ENCODE measurements around the gene ABO. TPM values are rescaled to one million over a fixed set of nuclear protein-coding genes. Genes with fewer than 3 reads are reported as not detected.

Gene ABO
- total and polyA plus RNA-seq, 9 of the 15 experiments (the other 6 are each of a cell fraction or from before 2014, with no cell fraction given), result 5.0 to 21.9 (median 11.9) TPM

GRCh38 chr9:133274236-133275104, 531 bp downstream of the ABO start (continued):
- TF ChIP-seq, protein P1, sequence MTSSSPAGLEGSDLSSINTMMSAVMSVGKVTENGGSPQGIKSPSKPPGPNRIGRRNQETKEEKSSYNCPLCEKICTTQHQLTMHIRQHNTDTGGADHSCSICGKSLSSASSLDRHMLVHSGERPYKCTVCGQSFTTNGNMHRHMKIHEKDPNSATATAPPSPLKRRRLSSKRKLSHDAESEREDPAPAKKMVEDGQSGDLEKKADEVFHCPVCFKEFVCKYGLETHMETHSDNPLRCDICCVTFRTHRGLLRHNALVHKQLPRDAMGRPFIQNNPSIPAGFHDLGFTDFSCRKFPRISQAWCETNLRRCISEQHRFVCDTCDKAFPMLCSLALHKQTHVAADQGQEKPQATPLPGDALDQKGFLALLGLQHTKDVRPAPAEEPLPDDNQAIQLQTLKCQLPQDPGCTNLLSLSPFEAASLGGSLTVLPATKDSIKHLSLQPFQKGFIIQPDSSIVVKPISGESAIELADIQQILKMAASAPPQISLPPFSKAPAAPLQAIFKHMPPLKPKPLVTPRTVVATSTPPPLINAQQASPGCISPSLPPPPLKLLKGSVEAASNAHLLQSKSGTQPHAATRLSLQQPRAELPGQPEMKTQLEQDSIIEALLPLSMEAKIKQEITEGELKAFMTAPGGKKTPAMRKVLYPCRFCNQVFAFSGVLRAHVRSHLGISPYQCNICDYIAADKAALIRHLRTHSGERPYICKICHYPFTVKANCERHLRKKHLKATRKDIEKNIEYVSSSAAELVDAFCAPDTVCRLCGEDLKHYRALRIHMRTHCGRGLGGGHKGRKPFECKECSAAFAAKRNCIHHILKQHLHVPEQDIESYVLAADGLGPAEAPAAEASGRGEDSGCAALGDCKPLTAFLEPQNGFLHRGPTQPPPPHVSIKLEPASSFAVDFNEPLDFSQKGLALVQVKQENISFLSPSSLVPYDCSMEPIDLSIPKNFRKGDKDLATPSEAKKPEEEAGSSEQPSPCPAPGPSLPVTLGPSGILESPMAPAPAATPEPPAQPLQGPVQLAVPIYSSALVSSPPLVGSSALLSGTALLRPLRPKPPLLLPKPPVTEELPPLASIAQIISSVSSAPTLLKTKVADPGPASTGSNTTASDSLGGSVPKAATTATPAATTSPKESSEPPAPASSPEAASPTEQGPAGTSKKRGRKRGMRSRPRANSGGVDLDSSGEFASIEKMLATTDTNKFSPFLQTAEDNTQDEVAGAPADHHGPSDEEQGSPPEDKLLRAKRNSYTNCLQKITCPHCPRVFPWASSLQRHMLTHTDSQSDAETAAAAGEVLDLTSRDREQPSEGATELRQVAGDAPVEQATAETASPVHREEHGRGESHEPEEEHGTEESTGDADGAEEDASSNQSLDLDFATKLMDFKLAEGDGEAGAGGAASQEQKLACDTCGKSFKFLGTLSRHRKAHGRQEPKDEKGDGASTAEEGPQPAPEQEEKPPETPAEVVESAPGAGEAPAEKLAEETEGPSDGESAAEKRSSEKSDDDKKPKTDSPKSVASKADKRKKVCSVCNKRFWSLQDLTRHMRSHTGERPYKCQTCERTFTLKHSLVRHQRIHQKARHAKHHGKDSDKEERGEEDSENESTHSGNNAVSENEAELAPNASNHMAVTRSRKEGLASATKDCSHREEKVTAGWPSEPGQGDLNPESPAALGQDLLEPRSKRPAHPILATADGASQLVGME (CRISPR knock-in tag; IDR thresholded peaks at IDR 0.05), result 0 out of 2 replicates have a peak, but pooled peaks have one; percentile 64
- TF ChIP-seq, protein P2, sequence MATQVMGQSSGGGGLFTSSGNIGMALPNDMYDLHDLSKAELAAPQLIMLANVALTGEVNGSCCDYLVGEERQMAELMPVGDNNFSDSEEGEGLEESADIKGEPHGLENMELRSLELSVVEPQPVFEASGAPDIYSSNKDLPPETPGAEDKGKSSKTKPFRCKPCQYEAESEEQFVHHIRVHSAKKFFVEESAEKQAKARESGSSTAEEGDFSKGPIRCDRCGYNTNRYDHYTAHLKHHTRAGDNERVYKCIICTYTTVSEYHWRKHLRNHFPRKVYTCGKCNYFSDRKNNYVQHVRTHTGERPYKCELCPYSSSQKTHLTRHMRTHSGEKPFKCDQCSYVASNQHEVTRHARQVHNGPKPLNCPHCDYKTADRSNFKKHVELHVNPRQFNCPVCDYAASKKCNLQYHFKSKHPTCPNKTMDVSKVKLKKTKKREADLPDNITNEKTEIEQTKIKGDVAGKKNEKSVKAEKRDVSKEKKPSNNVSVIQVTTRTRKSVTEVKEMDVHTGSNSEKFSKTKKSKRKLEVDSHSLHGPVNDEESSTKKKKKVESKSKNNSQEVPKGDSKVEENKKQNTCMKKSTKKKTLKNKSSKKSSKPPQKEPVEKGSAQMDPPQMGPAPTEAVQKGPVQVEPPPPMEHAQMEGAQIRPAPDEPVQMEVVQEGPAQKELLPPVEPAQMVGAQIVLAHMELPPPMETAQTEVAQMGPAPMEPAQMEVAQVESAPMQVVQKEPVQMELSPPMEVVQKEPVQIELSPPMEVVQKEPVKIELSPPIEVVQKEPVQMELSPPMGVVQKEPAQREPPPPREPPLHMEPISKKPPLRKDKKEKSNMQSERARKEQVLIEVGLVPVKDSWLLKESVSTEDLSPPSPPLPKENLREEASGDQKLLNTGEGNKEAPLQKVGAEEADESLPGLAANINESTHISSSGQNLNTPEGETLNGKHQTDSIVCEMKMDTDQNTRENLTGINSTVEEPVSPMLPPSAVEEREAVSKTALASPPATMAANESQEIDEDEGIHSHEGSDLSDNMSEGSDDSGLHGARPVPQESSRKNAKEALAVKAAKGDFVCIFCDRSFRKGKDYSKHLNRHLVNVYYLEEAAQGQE (IDR thresholded peaks at IDR 0.05; ENCODE audit: borderline replicate concordance), result no peak
- TF ChIP-seq, protein P2 (CRISPR knock-in tag; IDR thresholded peaks at IDR 0.05; ENCODE audit: low read depth), result 0 out of 2 replicates have a peak, but pooled peaks have one; percentile 17

Data from K562 (cell line).